GM21360 (cell line): ENCODE results near the gene CDH9.

Experiments
- ATAC-seq: cut with Tn5 transposase; IDR thresholded peaks from one replicate; pipeline ENCODE4 v1.9.1; 2021; ENCODE audit warnings: mild to moderate bottlenecking, moderate library complexity; ENCODE audit not compliant: unreplicated experiment

Gene CDH9, protein sequence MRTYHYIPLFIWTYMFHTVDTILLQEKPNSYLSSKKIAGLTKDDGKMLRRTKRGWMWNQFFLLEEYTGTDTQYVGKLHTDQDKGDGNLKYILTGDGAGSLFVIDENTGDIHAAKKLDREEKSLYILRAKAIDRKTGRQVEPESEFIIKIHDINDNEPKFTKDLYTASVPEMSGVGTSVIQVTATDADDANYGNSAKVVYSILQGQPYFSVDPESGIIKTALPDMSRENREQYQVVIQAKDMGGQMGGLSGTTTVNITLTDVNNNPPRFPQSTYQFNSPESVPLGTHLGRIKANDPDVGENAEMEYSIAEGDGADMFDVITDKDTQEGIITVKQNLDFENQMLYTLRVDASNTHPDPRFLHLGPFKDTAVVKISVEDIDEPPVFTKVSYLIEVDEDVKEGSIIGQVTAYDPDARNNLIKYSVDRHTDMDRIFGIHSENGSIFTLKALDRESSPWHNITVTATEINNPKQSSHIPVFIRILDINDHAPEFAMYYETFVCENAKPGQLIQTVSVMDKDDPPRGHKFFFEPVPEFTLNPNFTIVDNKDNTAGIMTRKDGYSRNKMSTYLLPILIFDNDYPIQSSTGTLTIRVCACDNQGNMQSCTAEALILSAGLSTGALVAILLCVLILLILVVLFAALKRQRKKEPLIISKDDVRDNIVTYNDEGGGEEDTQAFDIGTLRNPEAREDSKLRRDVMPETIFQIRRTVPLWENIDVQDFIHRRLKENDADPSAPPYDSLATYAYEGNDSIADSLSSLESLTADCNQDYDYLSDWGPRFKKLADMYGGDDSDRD

GRCh38 chr5:27038476-27038875 lies at the start of gene CDH9:
Gene CDH9, minus strand, starts transcription at chr5:27038586. Its CDS starts 50,253 bp downstream, at chr5:26988333.
- no peak for ATAC-seq

- no peak for ATAC-seq
These were observed 49.4 kb upstream of the CDH9 start for GRCh38 chr5:27087747-27088146.

DNA sequence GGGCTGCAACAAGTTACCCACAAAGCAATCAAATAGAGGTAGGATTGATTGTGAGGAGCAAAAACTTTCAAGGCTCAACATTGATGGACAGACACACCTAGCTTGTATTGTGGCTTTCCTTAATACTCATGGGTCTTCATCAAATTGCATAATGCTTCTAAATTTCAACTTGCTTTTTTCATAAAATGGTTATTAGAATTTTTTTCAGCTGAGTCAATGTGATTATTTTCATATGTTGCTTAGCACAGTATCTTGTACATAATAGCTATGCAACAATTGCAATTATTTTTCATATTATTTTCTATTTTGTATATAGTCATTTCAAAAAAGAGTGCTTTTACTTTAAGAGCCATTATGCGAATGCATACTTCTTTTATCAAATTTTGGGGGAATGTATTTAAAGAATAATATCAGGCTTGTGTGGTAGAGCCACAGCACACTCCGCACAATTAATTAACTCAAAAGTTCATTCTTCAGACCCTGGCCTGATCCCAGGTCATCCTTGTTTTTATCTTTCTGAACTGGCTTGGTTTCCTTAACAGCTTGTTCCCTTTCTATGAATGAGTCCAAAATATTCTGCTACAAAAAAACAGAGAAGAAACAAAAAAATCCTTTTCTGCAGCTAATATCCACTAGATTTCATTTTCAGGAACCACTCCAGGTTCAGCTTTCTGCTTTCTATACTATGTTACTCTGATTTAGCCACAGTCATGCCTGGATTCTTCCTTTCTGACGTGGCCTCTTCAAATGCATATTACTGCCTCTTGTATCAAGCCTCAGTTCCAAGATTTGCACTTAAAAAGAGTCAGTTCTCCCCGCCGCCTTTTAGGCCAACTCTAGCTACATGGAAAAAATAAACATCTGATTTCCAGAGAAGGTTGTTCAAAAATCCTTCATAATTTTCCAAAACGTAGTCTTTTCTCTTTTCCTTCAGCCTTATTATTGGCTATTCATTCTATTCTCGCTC lies 45.3 kb upstream of the CDH9 start:
- no peak for ATAC-seq

DNA sequence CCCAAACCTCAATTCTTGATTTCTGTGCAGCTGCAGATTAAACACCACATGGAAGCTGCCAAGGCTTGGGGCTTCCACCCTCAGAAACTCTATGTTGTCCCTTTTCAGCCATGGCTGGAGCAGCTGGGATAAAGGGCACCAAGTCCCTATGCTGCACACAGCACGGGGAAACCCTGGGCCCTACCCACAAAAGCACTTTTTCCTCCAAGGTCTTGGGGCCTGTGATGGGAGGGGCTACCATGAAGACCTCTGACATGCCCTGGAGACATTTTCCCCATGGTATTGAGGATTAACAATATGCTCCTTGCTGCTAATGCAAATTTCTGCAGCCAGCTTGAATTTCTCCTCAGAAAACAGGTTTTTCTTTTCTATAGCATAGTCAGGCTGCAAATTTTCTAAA lies 41.8 kb upstream of the CDH9 start:
- no peak for ATAC-seq

DNA sequence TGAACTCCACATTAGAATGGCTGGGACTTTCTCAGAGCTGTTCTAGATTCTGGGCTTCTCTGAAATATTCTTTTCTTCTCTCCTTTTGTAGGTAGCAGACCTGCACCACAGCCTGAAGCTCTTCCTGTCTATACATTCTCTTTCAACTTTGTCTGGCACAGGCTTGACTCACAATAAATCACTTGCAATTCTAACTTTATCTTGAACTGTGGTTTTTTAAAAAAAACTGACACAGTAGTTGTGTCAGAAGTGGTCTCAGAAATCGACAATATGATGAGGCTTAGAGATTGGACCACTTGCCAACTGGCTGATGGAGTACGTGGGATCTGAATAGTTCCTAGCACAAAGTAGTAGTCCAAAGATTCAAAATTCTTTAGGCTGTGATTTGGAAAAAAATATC lies 24.1 kb upstream of the CDH9 start:
- no peak for ATAC-seq

- ATAC-seq, result no peak
These were observed 10.1 kb upstream of the CDH9 start for GRCh38 chr5:27048510-27048909.

DNA sequence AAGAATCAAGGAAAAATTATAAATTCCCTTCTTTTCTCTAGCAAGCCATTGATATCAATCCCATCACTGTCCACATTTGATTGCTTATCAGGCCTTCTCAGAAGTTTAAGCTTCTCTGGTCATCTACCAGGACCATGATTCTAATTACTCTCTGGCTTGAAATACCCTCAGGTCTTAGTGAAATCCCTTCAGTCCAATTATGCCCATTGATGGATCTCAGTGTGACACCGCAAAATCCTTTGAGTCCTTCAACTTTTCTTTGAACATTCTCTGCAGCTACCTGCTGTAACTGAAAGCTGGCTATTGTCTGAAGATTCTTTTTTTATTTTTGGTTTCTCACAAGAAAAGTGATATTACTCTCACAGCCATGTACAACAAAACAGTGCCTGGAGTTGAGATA lies 3.0 kb upstream of the CDH9 start:
- no peak for ATAC-seq

GRCh38 chr5:27034565-27034964 lies 3.8 kb downstream of the CDH9 start:
- ATAC-seq, result no peak

GRCh38 chr5:27026801-27027200 lies 11.6 kb downstream of the CDH9 start:
- ATAC-seq, result no peak

DNA sequence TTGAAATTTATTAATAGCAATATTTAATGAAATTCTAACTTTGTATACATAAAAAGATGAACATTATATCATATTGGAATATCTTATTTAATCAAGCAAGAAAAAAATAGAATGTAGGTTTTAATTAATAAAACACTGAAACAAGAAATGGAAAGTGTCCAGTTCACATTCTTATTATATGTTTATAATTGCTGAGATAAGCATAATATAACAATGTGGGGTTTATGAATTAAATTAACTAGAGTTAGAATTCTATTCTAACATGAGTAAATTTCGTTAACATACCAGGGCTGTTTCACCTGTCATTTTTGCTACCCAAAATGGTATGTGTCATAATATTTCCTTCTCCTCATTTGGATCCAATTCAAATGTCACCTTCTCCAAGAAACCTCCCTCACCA lies 12.3 kb downstream of the CDH9 start:
- no peak for ATAC-seq

GRCh38 chr5:27021471-27021870 lies 16.9 kb downstream of the CDH9 start:
- no peak for ATAC-seq

GRCh38 chr5:27020973-27021372 lies 17.4 kb downstream of the CDH9 start:
- no peak for ATAC-seq

- ATAC-seq, result no peak
These were observed 22.6 kb downstream of the CDH9 start for GRCh38 chr5:27015758-27016157.

DNA sequence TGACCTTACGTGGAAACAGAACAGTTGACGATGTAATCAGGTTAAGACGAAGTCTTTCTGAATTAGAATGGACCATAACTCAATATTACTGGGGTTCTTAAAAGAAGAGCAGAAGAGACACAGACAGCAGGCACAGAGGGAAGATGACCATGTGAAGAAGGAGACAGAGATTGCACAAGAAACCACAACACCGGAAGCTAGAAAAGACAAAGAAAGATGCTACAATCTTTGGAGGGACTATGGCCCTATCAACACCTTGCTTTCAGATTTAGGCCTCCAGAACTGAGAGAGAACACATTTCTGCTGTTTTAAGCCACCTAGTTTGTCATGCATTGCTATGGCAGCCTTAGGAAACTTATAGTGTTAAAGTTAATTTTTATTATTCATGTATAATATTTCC lies 27.1 kb downstream of the CDH9 start:
- ATAC-seq, result no peak

- ATAC-seq, result no peak
These were observed 27.7 kb downstream of the CDH9 start for GRCh38 chr5:27010646-27011045.

DNA sequence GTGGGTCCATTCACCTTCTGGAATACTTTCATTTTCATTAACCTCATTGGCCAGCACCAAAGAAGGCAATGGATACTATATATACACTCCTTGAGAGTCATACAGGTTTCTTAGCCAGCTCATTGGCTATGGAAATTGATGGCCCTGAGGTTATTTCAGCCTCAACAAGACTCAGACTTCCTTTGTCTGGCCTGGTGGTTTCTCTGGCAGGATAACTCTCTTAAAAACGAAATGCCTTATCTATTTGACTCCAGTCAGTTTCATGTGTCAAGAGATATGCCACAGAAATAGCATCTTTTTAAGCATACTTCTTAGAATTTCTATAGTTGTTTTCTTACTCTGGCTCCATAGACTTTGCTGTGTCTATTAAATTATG lies 28.9 kb downstream of the CDH9 start:
- ATAC-seq, result no peak

GRCh38 chr5:27008604-27009539 lies 29.5 kb downstream of the CDH9 start:
- ATAC-seq, result no peak

GRCh38 chr5:27007121-27007520 lies 31.3 kb downstream of the CDH9 start:
- no peak for ATAC-seq

GRCh38 chr5:26986985-26987384 lies 51.4 kb downstream of the CDH9 start:
- ATAC-seq, result no peak

- ATAC-seq, result no peak
These were observed 56.6 kb downstream of the CDH9 start for GRCh38 chr5:26981750-26982149.
